Cardiac muscle cell (in vitro differentiated cells and primary cell): ENCODE measurements around the gene SPAM1. TPM values are rescaled to one million over a fixed set of nuclear protein-coding genes. Genes with fewer than 3 reads are reported as not detected.
"Not testable (repeated sequence)": the region's sequence is repeated elsewhere in the genome, so short reads cannot be mapped to it uniquely, and the experiment has no call there.

ENCODE experiments used
- DNase-seq, 2 donors: peaks; one replicate each; pipeline versions ENCODE4 v3.0.0 to v3.0.0-alpha.2; 2010 to 2017; ENCODE audit warnings: low read depth in 1 of 2, low spot score in 1 of 2
- H3K27ac ChIP-seq: fragments of 200-600 bp; sonication (generic); 2 replicates; pipeline ENCODE4 v1.5.1; 2016
- H3K27me3 ChIP-seq: fragments of 200-600 bp; sonication (generic); 2 replicates; pipeline ENCODE4 v1.6.0; 2016; ENCODE audit warnings: control low read depth
- H3K36me3 ChIP-seq: fragments of 200-600 bp; sonication (generic); 2 replicates; pipeline ENCODE4 v1.5.1; 2016; ENCODE audit warnings: control low read depth
- H3K4me1 ChIP-seq: fragments of 200-600 bp; sonication (generic); 2 replicates; pipeline ENCODE4 v1.8.1; 2017; ENCODE audit warnings: low read depth, mild to moderate bottlenecking, mixed run types
- H3K4me3 ChIP-seq: fragments of 200-600 bp; sonication (generic); 2 replicates; pipeline ENCODE4 v1.5.1; 2016; ENCODE audit warnings: mild to moderate bottlenecking
- H3K9me3 ChIP-seq: fragments of 200-600 bp; sonication (generic); 2 replicates; pipeline ENCODE4 v1.5.1; 2017; ENCODE audit warnings: low read depth, mild to moderate bottlenecking, control low read depth
- polyA plus RNA-seq: library from polyadenylated mRNA; unstranded; fragments of >200 nt; fragmentation: Nextera tagmentation; extraction: Ambion mirVana; gene quantifications from 2 replicates; pipeline ENCODE4 v1.2.1, GENCODE V29; 2016
- total RNA-seq: library from RNA; depleted of rRNA; stranded (reverse); fragments of >200 nt; gene quantifications from 2 replicates; pipeline ENCODE4 v1.2.3, GENCODE V29; 2016
- TF ChIP-seq, protein P1 (sequence below): IDR thresholded peaks from 2 replicates; pipeline ENCODE4 v1.5.1; 2012; ENCODE audit warnings: low read depth, mild to moderate bottlenecking, low read length

Gene SPAM1
- total and polyA plus RNA-seq, 2 experiments from 2014 or later: not detected

DNA sequence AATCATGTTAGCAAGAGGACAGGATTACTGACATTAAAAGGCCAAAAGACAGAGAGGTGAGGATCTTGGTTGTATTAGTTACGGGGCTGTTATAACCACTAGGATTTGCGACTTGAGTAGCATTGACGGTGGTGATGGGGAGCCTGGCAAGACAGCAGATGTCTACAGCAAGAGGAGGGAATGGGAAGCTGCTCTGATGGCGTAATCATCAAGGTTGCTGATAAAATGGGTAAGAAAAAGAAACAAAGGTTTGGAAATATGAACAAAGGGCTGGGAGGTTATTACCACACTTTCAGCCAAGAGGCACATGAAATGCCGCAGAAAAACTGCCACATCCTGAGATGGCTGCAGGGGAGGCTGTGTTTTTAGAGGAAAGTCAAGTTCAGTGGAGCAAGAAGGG lies 73.9 kb downstream of the SPAM1 start:
- DNase-seq: no peak
- peaks cover 8% of the 10 kb centered on the region for H3K4me1 ChIP-seq
- H3K9me3 ChIP-seq: no peaks in the 10 kb centered on the region
- H3K4me3 ChIP-seq: no peak overlapping the region
- no peaks in the 10 kb centered on the region for H3K27me3 ChIP-seq
- no peaks in the 10 kb centered on the region for H3K36me3 ChIP-seq
- H3K27ac ChIP-seq: no peak overlapping the region
- TF ChIP-seq, protein P1, sequence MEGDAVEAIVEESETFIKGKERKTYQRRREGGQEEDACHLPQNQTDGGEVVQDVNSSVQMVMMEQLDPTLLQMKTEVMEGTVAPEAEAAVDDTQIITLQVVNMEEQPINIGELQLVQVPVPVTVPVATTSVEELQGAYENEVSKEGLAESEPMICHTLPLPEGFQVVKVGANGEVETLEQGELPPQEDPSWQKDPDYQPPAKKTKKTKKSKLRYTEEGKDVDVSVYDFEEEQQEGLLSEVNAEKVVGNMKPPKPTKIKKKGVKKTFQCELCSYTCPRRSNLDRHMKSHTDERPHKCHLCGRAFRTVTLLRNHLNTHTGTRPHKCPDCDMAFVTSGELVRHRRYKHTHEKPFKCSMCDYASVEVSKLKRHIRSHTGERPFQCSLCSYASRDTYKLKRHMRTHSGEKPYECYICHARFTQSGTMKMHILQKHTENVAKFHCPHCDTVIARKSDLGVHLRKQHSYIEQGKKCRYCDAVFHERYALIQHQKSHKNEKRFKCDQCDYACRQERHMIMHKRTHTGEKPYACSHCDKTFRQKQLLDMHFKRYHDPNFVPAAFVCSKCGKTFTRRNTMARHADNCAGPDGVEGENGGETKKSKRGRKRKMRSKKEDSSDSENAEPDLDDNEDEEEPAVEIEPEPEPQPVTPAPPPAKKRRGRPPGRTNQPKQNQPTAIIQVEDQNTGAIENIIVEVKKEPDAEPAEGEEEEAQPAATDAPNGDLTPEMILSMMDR: no peak

DNA sequence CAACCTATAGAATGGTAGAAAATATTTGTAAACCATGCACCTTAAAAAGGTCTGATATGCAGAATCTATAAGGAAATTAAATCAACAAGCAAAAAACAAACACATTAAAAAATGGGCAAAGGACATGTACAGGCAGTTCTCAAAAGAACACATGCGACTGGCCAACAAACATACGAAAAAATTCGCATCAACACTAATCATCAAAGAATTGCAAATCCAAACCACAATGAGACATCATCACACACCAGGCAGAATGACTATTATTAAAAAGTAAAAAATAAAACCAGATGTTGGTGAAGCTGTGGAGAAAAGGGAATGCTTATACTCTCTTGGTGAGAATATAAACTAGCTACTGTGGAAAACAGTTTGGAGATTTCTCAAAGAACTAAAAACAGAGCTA lies 74.7 kb downstream of the SPAM1 start:
- H3K27ac ChIP-seq: no peak overlapping the region
- H3K9me3 ChIP-seq: no peaks in the 10 kb centered on the region
- H3K36me3 ChIP-seq: no peaks in the 10 kb centered on the region
- TF ChIP-seq, protein P1: no peak
- peaks cover 2% of the 10 kb centered on the region for H3K4me1 ChIP-seq
- no peaks in the 10 kb centered on the region for H3K27me3 ChIP-seq
- no peak for DNase-seq
- H3K4me3 ChIP-seq: no peak overlapping the region

DNA sequence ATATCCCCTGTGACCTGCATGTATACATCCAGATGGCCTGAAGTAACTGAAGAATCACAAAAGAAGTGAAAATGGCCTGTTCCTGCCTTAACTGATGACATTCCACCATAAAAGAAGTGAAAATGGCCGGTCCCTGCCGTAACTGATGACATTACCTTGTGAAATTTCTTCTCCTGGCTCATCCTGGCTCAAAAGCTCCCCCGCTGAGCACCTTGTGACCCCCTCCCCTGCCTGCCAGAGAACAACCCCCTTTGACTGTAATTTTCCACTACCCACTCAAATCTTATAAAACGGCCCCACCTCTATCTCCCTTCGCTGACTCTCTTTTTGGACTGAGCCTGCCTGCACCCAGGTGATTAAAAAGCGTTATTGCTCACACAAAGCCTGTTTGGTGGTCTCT lies 83.3 kb downstream of the SPAM1 start:
- H3K4me1 ChIP-seq: peaks cover 15% of the 10 kb centered on the region
- not testable (repeated sequence) for H3K27me3 ChIP-seq, H3K4me3 ChIP-seq, H3K9me3 ChIP-seq, H3K27ac ChIP-seq, DNase-seq, H3K36me3 ChIP-seq

DNA sequence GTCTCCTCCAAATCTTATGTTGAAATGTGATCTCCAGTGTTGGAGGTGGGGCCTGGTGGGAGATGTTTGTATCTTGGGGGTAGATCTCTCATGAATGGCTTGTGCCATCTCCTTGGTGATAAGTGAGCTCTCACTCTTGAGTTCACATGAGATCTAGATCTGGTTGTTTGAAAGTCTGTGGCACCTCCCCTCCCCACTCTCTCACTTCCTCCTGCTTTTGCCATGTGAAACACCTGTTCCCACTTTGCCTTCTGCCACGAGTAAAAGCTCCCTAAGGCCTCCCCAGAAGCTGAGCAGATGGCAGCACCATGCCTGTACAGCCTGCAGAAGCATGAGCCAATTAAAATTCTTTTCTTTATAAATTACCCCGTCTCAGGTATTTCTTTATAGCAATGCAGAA lies 84.3 kb downstream of the SPAM1 start:
- peaks cover 18% of the 10 kb centered on the region for H3K4me1 ChIP-seq
- TF ChIP-seq, protein P1: no peak
- no peak overlapping the region for H3K27ac ChIP-seq
- no peaks in the 10 kb centered on the region for H3K9me3 ChIP-seq
- H3K27me3 ChIP-seq: no peaks in the 10 kb centered on the region
- no peaks in the 10 kb centered on the region for H3K36me3 ChIP-seq
- H3K4me3 ChIP-seq: no peak overlapping the region
- no peak for DNase-seq

Other genes starting within 250 kb of the SPAM1 start
- 19.7 and 25.7 TPM in 2 replicates for gene WASL, start 176.2 kb upstream of the SPAM1 start, total RNA-seq
- gene WASL, start 176.2 kb upstream of the SPAM1 start, polyA plus RNA-seq: 36.8 and 45.4 TPM in 2 replicates
- not detected in 2 replicates for gene HYAL4, start 80.1 kb upstream of the SPAM1 start, total RNA-seq
- not detected in 2 replicates for gene HYAL4, start 80.1 kb upstream of the SPAM1 start, polyA plus RNA-seq
- 0.12 and 0.18 TPM in 2 replicates for gene TMEM229A, start 107.8 kb downstream of the SPAM1 start, total RNA-seq
- gene TMEM229A, start 107.8 kb downstream of the SPAM1 start, polyA plus RNA-seq: 0.66 and 0.82 TPM in 2 replicates